WTC11 (cell line): Measurements from ENCODE around the gene RUSF1. TPM values are rescaled to one million over a fixed set of nuclear protein-coding genes. Genes with fewer than 3 reads are reported as not detected.
A peak's percentile ranks its signal among the peaks of the same experiment; 100 is the strongest.

Experiments
- ATAC-seq: fragments of 200-7000 bp; cut with Tn5 transposase; 2 replicates; pipeline ENCODE4 v1.10.0; 2021; ENCODE audit warnings: mild to moderate bottlenecking, moderate library complexity
- CTCF ChIA-PET: fragments of 300-600 bp; sonication (Branson Sonifier 250); formaldehyde crosslinking; loops from one replicate; lab custom pipeline; 2021; ENCODE audit warnings: antibody characterized with exemption; lab: Charles Lee
- POLR2A ChIA-PET: fragments of 350-600 bp; sonication (Branson Sonifier 250); formaldehyde crosslinking; loops from one replicate; lab custom pipeline; 2021; ENCODE audit warnings: antibody characterized with exemption; lab: Charles Lee
- DNase-seq: peaks from one replicate; pipeline ENCODE4 v3.0.0; 2021; ENCODE audit warnings: low spot score
- H3K27ac Mint-ChIP-seq: 2 replicates; pipeline ENCODE4 v1.8.0; 2021; ENCODE audit warnings: mixed read lengths
- H3K27me3 Mint-ChIP-seq: 2 replicates; pipeline ENCODE4 v1.8.0; 2021; ENCODE audit warnings: low read depth, mild to moderate bottlenecking, moderate library complexity, mixed read lengths
- H3K36me3 Mint-ChIP-seq: 2 replicates; pipeline ENCODE4 v1.8.0; 2021; ENCODE audit warnings: mixed read lengths
- H3K4me1 Mint-ChIP-seq: 2 replicates; pipeline ENCODE4 v1.8.0; 2022; ENCODE audit warnings: mixed read lengths
- H3K4me3 Mint-ChIP-seq: 2 replicates; pipeline ENCODE4 v1.8.0; 2021; ENCODE audit warnings: mild to moderate bottlenecking, moderate library complexity, mixed read lengths
- H3K9me3 Mint-ChIP-seq: 2 replicates; pipeline ENCODE4 v1.8.0; 2021; ENCODE audit warnings: mixed read lengths
- GABPB1 ChIP-seq: sonication (generic); formaldehyde crosslinking; IDR thresholded peaks from 2 replicates; pipeline ENCODE4 v1.8.1; 2023; ENCODE audit warnings: mild to moderate bottlenecking, missing genetic modification reagents
- HMGXB4 ChIP-seq: sonication (generic); formaldehyde crosslinking; IDR thresholded peaks from 2 replicates; pipeline ENCODE4 v1.8.1; 2023; ENCODE audit warnings: mild to moderate bottlenecking, moderate library complexity, missing genetic modification reagents
- JUN ChIP-seq: sonication (generic); formaldehyde crosslinking; IDR thresholded peaks from 2 replicates; pipeline ENCODE4 v1.8.0; 2023; ENCODE audit warnings: mild to moderate bottlenecking, missing genetic modification reagents
- MYBL2 ChIP-seq: sonication (generic); formaldehyde crosslinking; IDR thresholded peaks from 2 replicates; pipeline ENCODE4 v1.8.1; 2023; ENCODE audit warnings: mild to moderate bottlenecking, moderate library complexity, missing genetic modification reagents
- NR3C1 ChIP-seq: sonication (generic); formaldehyde crosslinking; conservative IDR thresholded peaks from 2 replicates; pipeline ENCODE4 v1.8.1; 2023; ENCODE audit warnings: low read depth, mild to moderate bottlenecking, missing genetic modification reagents
- PRDM15 ChIP-seq: sonication (generic); formaldehyde crosslinking; IDR thresholded peaks from 2 replicates; pipeline ENCODE4 v1.8.0; 2022; ENCODE audit warnings: missing genetic modification reagents
- PREB ChIP-seq: sonication (generic); formaldehyde crosslinking; IDR thresholded peaks from 2 replicates; pipeline ENCODE4 v1.8.1; 2022; ENCODE audit warnings: mild to moderate bottlenecking, missing genetic modification reagents, moderate library complexity, borderline replicate concordance
- RELA ChIP-seq: sonication (generic); formaldehyde crosslinking; IDR thresholded peaks from 2 replicates; pipeline ENCODE4 v1.8.1; 2022; ENCODE audit warnings: missing genetic modification reagents, mild to moderate bottlenecking, borderline replicate concordance
- USF2 ChIP-seq: sonication (generic); formaldehyde crosslinking; IDR thresholded peaks from 2 replicates; pipeline ENCODE4 v1.8.1; 2023; ENCODE audit warnings: mild to moderate bottlenecking, missing genetic modification reagents, moderate library complexity
- ZNF317 ChIP-seq: sonication (generic); formaldehyde crosslinking; IDR thresholded peaks from 2 replicates; pipeline ENCODE4 v1.8.1; 2023; ENCODE audit warnings: low read depth, mild to moderate bottlenecking, moderate library complexity, missing genetic modification reagents, borderline replicate concordance
- total RNA-seq: library from RNA; stranded (reverse); gene quantifications from 3 replicates; pipeline ENCODE4 v1.2.3, GENCODE V29; 2021
- TF ChIP-seq, protein P1 (sequence below): sonication (generic); formaldehyde crosslinking; IDR thresholded peaks from 2 replicates; pipeline ENCODE4 v1.8.0; 2022; ENCODE audit warnings: mild to moderate bottlenecking, missing genetic modification reagents
- TF ChIP-seq, protein P2 (sequence below): sonication (generic); formaldehyde crosslinking; IDR thresholded peaks from 2 replicates; pipeline ENCODE4 v1.8.0; 2022; ENCODE audit warnings: mild to moderate bottlenecking, missing genetic modification reagents
- TF ChIP-seq, protein P3 (sequence below): fragments of 200-600 bp; IDR thresholded peaks from 2 replicates; pipeline ENCODE4 v1.8.0; 2022; ENCODE audit warnings: antibody characterized with exemption
- TF ChIP-seq, protein P4 (sequence below): sonication (generic); formaldehyde crosslinking; IDR thresholded peaks from 2 replicates; pipeline ENCODE4 v1.8.1; 2022; ENCODE audit warnings: mild to moderate bottlenecking, moderate library complexity, missing genetic modification reagents

The RUSF1 gene
- total RNA-seq, 1 experiment from 2014 or later: 35.9 TPM

GRCh38 chr16:31459687-31460581 lies 48.3 kb downstream of the RUSF1 start:
- DNase-seq (peak; percentile 100), ATAC-seq (peak; percentile 79)
- H3K27ac Mint-ChIP-seq: peak overlapping the region; percentile 89
- TF ChIP-seq USF2 (CRISPR knock-in tag) (peak; percentile 0; the same call in 1 of the 2 replicates), HMGXB4 (CRISPR knock-in tag) (0 out of 2 replicates have a peak, but pooled peaks have one; percentile 23), RELA (CRISPR knock-in tag) (no peak), GABPB1 (CRISPR knock-in tag) (no peak), PREB (CRISPR knock-in tag) (no peak)
- H3K9me3 Mint-ChIP-seq: no peaks in the 10 kb centered on the region
- CTCF ChIA-PET: interaction anchor here (0.5 to 12.2 kb wide), 41 partner anchors 8 to 518 kb away, joined by 3 to 221 read pairs (median 4); partner anchors contain the start of genes HSD3B7, PYCARD, PYDC1 and RUSF1
- H3K36me3 Mint-ChIP-seq: peaks cover 10% of the 10 kb centered on the region; the same call in 1 of the 2 replicates
- H3K4me1 Mint-ChIP-seq: peaks cover 25% of the 10 kb centered on the region
- POLR2A ChIA-PET: interaction anchor here (0.5 to 3.4 kb wide), 9 partner anchors 12 to 343 kb away, joined by 3 to 13 read pairs (median 4); partner anchors contain the start of genes KAT8, TGFB1I1 and ZNF843
- peak overlapping the region; percentile 88 for H3K4me3 Mint-ChIP-seq
- H3K27me3 Mint-ChIP-seq: no peaks in the 10 kb centered on the region

- peak within 1 kb of the TSS; percentile 88 for H3K4me3 Mint-ChIP-seq
- peak; percentile 97 for DNase-seq
- POLR2A ChIA-PET: interaction anchor here (0.7 to 3.4 kb wide), 7 partner anchors 13 to 476 kb away, joined by 3 to 13 read pairs (median 6); partner anchors contain the start of genes TGFB1I1 and ZNF843
- TF ChIP-seq MYBL2 (peak; percentile 79), GABPB1 (CRISPR knock-in tag) (peak; percentile 97), ZNF317 (CRISPR knock-in tag) (no peak), JUN (CRISPR knock-in tag) (no peak; the same call in 1 of the 2 replicates), PRDM15 (CRISPR knock-in tag) (peak; percentile 38; the same call in 1 of the 2 replicates), NR3C1 (no peak)
- TF ChIP-seq, protein P1, sequence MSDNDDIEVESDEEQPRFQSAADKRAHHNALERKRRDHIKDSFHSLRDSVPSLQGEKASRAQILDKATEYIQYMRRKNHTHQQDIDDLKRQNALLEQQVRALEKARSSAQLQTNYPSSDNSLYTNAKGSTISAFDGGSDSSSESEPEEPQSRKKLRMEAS (CRISPR knock-in tag): peak; percentile 97
- TF ChIP-seq, protein P2, sequence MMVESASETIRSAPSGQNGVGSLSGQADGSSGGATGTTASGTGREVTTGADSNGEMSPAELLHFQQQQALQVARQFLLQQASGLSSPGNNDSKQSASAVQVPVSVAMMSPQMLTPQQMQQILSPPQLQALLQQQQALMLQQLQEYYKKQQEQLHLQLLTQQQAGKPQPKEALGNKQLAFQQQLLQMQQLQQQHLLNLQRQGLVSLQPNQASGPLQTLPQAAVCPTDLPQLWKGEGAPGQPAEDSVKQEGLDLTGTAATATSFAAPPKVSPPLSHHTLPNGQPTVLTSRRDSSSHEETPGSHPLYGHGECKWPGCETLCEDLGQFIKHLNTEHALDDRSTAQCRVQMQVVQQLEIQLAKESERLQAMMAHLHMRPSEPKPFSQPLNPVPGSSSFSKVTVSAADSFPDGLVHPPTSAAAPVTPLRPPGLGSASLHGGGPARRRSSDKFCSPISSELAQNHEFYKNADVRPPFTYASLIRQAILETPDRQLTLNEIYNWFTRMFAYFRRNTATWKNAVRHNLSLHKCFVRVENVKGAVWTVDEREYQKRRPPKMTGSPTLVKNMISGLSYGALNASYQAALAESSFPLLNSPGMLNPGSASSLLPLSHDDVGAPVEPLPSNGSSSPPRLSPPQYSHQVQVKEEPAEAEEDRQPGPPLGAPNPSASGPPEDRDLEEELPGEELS (CRISPR knock-in tag): 0 out of 2 replicates have a peak, but pooled peaks have one; percentile 61
- TF ChIP-seq, protein P3, sequence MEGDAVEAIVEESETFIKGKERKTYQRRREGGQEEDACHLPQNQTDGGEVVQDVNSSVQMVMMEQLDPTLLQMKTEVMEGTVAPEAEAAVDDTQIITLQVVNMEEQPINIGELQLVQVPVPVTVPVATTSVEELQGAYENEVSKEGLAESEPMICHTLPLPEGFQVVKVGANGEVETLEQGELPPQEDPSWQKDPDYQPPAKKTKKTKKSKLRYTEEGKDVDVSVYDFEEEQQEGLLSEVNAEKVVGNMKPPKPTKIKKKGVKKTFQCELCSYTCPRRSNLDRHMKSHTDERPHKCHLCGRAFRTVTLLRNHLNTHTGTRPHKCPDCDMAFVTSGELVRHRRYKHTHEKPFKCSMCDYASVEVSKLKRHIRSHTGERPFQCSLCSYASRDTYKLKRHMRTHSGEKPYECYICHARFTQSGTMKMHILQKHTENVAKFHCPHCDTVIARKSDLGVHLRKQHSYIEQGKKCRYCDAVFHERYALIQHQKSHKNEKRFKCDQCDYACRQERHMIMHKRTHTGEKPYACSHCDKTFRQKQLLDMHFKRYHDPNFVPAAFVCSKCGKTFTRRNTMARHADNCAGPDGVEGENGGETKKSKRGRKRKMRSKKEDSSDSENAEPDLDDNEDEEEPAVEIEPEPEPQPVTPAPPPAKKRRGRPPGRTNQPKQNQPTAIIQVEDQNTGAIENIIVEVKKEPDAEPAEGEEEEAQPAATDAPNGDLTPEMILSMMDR: no peak
- TF ChIP-seq, protein P4, sequence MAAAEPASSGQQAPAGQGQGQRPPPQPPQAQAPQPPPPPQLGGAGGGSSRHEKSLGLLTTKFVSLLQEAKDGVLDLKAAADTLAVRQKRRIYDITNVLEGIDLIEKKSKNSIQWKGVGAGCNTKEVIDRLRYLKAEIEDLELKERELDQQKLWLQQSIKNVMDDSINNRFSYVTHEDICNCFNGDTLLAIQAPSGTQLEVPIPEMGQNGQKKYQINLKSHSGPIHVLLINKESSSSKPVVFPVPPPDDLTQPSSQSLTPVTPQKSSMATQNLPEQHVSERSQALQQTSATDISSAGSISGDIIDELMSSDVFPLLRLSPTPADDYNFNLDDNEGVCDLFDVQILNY (CRISPR knock-in tag): peak; percentile 76; the same call in 1 of the 2 replicates
These were observed 49.1 kb downstream of the RUSF1 start, which contains the start of gene ARMC5 for GRCh38 chr16:31458844-31459686. Gene ARMC5, plus strand, starts transcription at chr16:31459501. Its CDS starts 24 bp downstream, at chr16:31459525.

More at GRCh38 chr16:31458844-31459686, 49.1 kb downstream of the RUSF1 start, which contains the start of gene ARMC5:
- H3K27ac Mint-ChIP-seq: peak within 1 kb of the TSS; percentile 93
- peaks cover 29% of the 10 kb centered on the region for H3K4me1 Mint-ChIP-seq
- ATAC-seq: peak; percentile 77
- H3K36me3 Mint-ChIP-seq: peaks cover 8% of the 10 kb centered on the region; the same call in 1 of the 2 replicates
- H3K27me3 Mint-ChIP-seq: no peaks in the 10 kb centered on the region
- no peaks in the 10 kb centered on the region for H3K9me3 Mint-ChIP-seq
- CTCF ChIA-PET: interaction anchor here (0.5 to 12.2 kb wide), 24 partner anchors 8 to 474 kb away, joined by 3 to 221 read pairs (median 7); partner anchors contain the start of genes HSD3B7, PYDC1, SLC5A2 and TGFB1I1
